GM23248 (cell line): ENCODE results near the gene GUCA1C.

ENCODE experiments used
- EZH2 ChIP-seq: fragments of 200-600 bp; sonication (generic); IDR thresholded peaks from 2 replicates; pipeline ENCODE4 v1.6.1; 2018; ENCODE audit warnings: antibody characterized with exemption, mild to moderate bottlenecking; ENCODE audit not compliant: insufficient read depth, poor library complexity, severe bottlenecking
- EZH2phosphoT487 ChIP-seq: fragments of 200-600 bp; sonication (generic); IDR thresholded peaks from 2 replicates; pipeline ENCODE4 v1.6.1; 2018; ENCODE audit warnings: antibody characterized with exemption, moderate library complexity, mild to moderate bottlenecking, low read depth; ENCODE audit not compliant: insufficient read depth

GRCh38 chr3:108970561-108970960 is 16.9 kb upstream of the GUCA1C start:
- no peak for TF ChIP-seq EZH2phosphoT487
- TF ChIP-seq EZH2 = no peak
